WTC11 (cell line): Measurements from ENCODE around the gene PHPT1. TPM values are rescaled to one million over a fixed set of nuclear protein-coding genes. Genes with fewer than 3 reads are reported as not detected.

ENCODE experiments used
- ATAC-seq: fragments of 200-7000 bp; cut with Tn5 transposase; 2 replicates; pipeline ENCODE4 v1.10.0; 2021; ENCODE audit warnings: mild to moderate bottlenecking, moderate library complexity
- CTCF ChIA-PET: fragments of 300-600 bp; sonication (Branson Sonifier 250); formaldehyde crosslinking; loops from one replicate; lab custom pipeline; 2021; ENCODE audit warnings: antibody characterized with exemption; lab: Charles Lee
- POLR2A ChIA-PET: fragments of 350-600 bp; sonication (Branson Sonifier 250); formaldehyde crosslinking; loops from one replicate; lab custom pipeline; 2021; ENCODE audit warnings: antibody characterized with exemption; lab: Charles Lee
- DNase-seq: peaks from one replicate; pipeline ENCODE4 v3.0.0; 2021; ENCODE audit warnings: low spot score
- H3K27ac Mint-ChIP-seq: 2 replicates; pipeline ENCODE4 v1.8.0; 2021; ENCODE audit warnings: mixed read lengths
- H3K27me3 Mint-ChIP-seq: 2 replicates; pipeline ENCODE4 v1.8.0; 2021; ENCODE audit warnings: low read depth, mild to moderate bottlenecking, moderate library complexity, mixed read lengths
- H3K36me3 Mint-ChIP-seq: 2 replicates; pipeline ENCODE4 v1.8.0; 2021; ENCODE audit warnings: mixed read lengths
- H3K4me1 Mint-ChIP-seq: 2 replicates; pipeline ENCODE4 v1.8.0; 2022; ENCODE audit warnings: mixed read lengths
- H3K4me3 Mint-ChIP-seq: 2 replicates; pipeline ENCODE4 v1.8.0; 2021; ENCODE audit warnings: mild to moderate bottlenecking, moderate library complexity, mixed read lengths
- H3K9me3 Mint-ChIP-seq: 2 replicates; pipeline ENCODE4 v1.8.0; 2021; ENCODE audit warnings: mixed read lengths
- ELF4 ChIP-seq: sonication (generic); formaldehyde crosslinking; IDR thresholded peaks from 2 replicates; pipeline ENCODE4 v1.8.1; 2022; ENCODE audit warnings: low read depth, mild to moderate bottlenecking, moderate library complexity, missing genetic modification reagents
- EMX1 ChIP-seq: fragments of 250-450 bp; sonication (Bioruptor Pico); IDR thresholded peaks from 2 replicates; pipeline ENCODE4 v1.8.0; 2021; ENCODE audit warnings: mild to moderate bottlenecking
- FOXP1 ChIP-seq: sonication (generic); formaldehyde crosslinking; IDR thresholded peaks from 2 replicates; pipeline ENCODE4 v1.8.0; 2022; ENCODE audit warnings: missing genetic modification reagents, mild to moderate bottlenecking, moderate library complexity, borderline replicate concordance
- TCF7 ChIP-seq: sonication (generic); formaldehyde crosslinking; IDR thresholded peaks from 2 replicates; pipeline ENCODE4 v1.8.0; 2022; ENCODE audit warnings: mild to moderate bottlenecking, low read depth, missing genetic modification reagents, moderate library complexity
- ZNF263 ChIP-seq: sonication (generic); formaldehyde crosslinking; IDR thresholded peaks from 2 replicates; pipeline ENCODE4 v1.8.1; 2022; ENCODE audit warnings: low read depth, mild to moderate bottlenecking, moderate library complexity, missing genetic modification reagents
- ZNF416 ChIP-seq: fragments of 250-450 bp; sonication (Bioruptor Pico); IDR thresholded peaks from 2 replicates; pipeline ENCODE4 v1.9.0; 2021; ENCODE audit warnings: mild to moderate bottlenecking, inconsistent platforms
- ZNF423 ChIP-seq: fragments of 250-450 bp; sonication (Bioruptor Pico); IDR thresholded peaks from 2 replicates; pipeline ENCODE4 v2.1.2; 2022; ENCODE audit warnings: mild to moderate bottlenecking, moderate library complexity
- total RNA-seq: library from RNA; stranded (reverse); gene quantifications from 3 replicates; pipeline ENCODE4 v1.2.3, GENCODE V29; 2021
- TF ChIP-seq, protein P1 (sequence below): sonication (generic); formaldehyde crosslinking; IDR thresholded peaks from 2 replicates; pipeline ENCODE4 v1.8.0; 2023; ENCODE audit warnings: missing genetic modification reagents, mild to moderate bottlenecking, borderline replicate concordance
- TF ChIP-seq, protein P2 (sequence below): sonication (generic); formaldehyde crosslinking; IDR thresholded peaks from 2 replicates; pipeline ENCODE4 v1.8.0; 2022; ENCODE audit warnings: mild to moderate bottlenecking, missing genetic modification reagents
- TF ChIP-seq, protein P3 (sequence below): fragments of 250-450 bp; sonication (Bioruptor Pico); IDR thresholded peaks from 2 replicates; pipeline ENCODE4 v2.1.2; 2022; ENCODE audit warnings: mild to moderate bottlenecking, moderate library complexity
- TF ChIP-seq, protein P4 (sequence below): fragments of 250-450 bp; sonication (Bioruptor Pico); IDR thresholded peaks from 2 replicates; pipeline ENCODE4 v1.9.0; 2021; ENCODE audit warnings: mild to moderate bottlenecking

PHPT1 gene
- total RNA-seq, 1 experiment from 2014 or later: 138 TPM

DNA sequence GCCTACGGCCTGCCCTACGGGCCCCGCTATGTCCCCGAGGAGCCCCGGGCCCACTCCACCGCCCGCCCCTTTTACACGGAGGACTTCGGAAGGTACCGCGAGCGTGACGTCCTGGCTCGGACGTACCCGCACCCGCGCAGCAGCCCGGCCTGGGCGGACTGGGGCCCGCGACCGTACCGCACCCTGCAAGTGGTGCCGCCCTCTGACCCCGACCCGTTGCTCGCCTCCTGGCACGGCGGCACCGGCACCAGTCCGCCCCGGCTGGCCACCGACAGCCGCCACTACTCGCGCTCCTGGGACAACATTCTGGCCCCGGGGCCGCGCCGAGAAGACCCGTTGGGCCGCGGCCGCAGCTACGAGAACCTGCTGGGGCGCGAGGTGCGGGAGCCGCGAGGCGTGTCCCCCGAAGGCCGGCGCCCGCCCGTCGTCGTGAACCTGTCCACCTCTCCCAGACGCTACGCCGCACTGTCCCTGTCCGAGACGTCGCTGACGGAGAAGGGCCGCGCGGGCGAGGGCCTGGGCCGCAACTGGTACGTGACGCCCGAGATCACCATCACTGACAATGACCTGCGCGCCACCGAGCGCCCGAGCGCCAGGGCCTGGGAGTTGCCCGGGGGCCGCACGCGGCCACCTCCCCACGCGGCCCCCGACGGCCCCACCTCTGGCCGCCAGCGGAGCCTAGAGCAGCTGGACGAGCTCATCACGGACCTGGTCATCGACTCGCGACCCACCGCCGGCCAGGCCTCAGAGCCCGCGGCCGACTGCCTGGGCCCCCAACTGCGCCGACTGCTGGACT lies 3.5 kb upstream of the PHPT1 start (continued):
- TF ChIP-seq, protein P1, sequence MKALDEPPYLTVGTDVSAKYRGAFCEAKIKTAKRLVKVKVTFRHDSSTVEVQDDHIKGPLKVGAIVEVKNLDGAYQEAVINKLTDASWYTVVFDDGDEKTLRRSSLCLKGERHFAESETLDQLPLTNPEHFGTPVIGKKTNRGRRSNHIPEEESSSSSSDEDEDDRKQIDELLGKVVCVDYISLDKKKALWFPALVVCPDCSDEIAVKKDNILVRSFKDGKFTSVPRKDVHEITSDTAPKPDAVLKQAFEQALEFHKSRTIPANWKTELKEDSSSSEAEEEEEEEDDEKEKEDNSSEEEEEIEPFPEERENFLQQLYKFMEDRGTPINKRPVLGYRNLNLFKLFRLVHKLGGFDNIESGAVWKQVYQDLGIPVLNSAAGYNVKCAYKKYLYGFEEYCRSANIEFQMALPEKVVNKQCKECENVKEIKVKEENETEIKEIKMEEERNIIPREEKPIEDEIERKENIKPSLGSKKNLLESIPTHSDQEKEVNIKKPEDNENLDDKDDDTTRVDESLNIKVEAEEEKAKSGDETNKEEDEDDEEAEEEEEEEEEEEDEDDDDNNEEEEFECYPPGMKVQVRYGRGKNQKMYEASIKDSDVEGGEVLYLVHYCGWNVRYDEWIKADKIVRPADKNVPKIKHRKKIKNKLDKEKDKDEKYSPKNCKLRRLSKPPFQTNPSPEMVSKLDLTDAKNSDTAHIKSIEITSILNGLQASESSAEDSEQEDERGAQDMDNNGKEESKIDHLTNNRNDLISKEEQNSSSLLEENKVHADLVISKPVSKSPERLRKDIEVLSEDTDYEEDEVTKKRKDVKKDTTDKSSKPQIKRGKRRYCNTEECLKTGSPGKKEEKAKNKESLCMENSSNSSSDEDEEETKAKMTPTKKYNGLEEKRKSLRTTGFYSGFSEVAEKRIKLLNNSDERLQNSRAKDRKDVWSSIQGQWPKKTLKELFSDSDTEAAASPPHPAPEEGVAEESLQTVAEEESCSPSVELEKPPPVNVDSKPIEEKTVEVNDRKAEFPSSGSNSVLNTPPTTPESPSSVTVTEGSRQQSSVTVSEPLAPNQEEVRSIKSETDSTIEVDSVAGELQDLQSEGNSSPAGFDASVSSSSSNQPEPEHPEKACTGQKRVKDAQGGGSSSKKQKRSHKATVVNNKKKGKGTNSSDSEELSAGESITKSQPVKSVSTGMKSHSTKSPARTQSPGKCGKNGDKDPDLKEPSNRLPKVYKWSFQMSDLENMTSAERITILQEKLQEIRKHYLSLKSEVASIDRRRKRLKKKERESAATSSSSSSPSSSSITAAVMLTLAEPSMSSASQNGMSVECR (CRISPR knock-in tag): no peak
- TF ChIP-seq, protein P2, sequence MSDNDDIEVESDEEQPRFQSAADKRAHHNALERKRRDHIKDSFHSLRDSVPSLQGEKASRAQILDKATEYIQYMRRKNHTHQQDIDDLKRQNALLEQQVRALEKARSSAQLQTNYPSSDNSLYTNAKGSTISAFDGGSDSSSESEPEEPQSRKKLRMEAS (CRISPR knock-in tag): no peak
- TF ChIP-seq, protein P3, sequence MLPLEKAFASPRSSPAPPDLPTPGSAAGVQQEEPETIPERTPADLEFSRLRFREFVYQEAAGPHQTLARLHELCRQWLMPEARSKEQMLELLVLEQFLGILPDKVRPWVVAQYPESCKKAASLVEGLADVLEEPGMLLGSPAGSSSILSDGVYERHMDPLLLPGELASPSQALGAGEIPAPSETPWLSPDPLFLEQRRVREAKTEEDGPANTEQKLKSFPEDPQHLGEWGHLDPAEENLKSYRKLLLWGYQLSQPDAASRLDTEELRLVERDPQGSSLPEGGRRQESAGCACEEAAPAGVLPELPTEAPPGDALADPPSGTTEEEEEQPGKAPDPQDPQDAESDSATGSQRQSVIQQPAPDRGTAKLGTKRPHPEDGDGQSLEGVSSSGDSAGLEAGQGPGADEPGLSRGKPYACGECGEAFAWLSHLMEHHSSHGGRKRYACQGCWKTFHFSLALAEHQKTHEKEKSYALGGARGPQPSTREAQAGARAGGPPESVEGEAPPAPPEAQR (CRISPR knock-in tag): no peak

DNA sequence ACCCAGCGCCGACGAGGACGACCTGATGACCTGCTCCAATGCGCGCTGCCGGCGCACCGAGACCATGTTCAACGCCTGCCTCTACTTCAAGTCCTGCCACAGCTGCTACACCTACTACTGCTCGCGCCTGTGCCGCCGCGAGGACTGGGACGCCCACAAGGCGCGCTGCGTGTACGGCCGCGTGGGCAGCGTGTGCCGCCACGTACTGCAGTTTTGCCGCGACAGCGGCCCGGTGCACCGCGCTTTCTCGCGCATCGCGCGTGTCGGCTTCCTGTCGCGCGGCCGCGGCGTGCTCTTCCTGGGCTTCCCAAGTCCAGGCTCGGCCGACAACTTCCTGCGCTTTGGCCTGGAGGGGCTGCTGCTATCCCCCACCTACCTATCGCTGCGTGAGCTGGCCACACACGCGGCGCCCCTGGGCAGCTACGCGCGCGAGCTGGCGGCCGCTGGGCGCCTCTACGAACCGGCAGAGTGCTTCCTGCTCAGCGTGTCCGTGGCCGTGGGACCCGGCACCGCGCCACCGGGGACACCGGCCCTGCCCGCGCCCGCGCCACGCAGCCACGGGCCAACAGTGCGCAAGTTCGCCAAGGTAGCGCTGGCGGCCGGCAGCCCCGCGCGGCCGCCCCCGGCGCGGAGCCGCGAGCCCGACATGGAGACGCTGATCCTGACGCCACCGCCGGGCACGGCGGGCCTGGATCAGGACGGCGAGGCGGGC lies 2.7 kb upstream of the PHPT1 start:
- TF ChIP-seq ELF4 (no peak), ZNF423 (CRISPR knock-in tag) (no peak), EMX1 (CRISPR knock-in tag) (no peak), ZNF416 (CRISPR knock-in tag) (no peak), ZNF263 (CRISPR knock-in tag) (no peak), FOXP1 (CRISPR knock-in tag) (0 out of 2 replicates have a peak, but pooled peaks have one; percentile 3), TCF7 (no peak)
- TF ChIP-seq, protein P4, sequence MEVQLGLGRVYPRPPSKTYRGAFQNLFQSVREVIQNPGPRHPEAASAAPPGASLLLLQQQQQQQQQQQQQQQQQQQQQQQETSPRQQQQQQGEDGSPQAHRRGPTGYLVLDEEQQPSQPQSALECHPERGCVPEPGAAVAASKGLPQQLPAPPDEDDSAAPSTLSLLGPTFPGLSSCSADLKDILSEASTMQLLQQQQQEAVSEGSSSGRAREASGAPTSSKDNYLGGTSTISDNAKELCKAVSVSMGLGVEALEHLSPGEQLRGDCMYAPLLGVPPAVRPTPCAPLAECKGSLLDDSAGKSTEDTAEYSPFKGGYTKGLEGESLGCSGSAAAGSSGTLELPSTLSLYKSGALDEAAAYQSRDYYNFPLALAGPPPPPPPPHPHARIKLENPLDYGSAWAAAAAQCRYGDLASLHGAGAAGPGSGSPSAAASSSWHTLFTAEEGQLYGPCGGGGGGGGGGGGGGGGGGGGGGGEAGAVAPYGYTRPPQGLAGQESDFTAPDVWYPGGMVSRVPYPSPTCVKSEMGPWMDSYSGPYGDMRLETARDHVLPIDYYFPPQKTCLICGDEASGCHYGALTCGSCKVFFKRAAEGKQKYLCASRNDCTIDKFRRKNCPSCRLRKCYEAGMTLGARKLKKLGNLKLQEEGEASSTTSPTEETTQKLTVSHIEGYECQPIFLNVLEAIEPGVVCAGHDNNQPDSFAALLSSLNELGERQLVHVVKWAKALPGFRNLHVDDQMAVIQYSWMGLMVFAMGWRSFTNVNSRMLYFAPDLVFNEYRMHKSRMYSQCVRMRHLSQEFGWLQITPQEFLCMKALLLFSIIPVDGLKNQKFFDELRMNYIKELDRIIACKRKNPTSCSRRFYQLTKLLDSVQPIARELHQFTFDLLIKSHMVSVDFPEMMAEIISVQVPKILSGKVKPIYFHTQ (CRISPR knock-in tag): no peak
- CTCF ChIA-PET: interaction anchor here (0.6 to 3.0 kb wide), 20 partner anchors 11 to 576 kb away, joined by 3 to 18 read pairs (median 6); partner anchors contain the start of genes EXD3, NOXA1, NPDC1 and RABL6
- Mint-ChIP-seq H3K27ac (no peak overlapping the region), H3K4me1 (peaks cover 15% of the 10 kb centered on the region), H3K9me3 (no peaks in the 10 kb centered on the region), H3K27me3 (peaks cover 3% of the 10 kb centered on the region), H3K4me3 (peak overlapping the region; percentile 94), H3K36me3 (peaks cover 2% of the 10 kb centered on the region; the same call in 1 of the 2 replicates)
- POLR2A ChIA-PET: interaction anchor here (1.1 to 3.0 kb wide), 7 partner anchors 10 to 189 kb away, joined by 3 to 14 read pairs (median 5); partner anchors contain the start of genes EDF1, RABL6 and TRAF2
- ATAC-seq (no peak), DNase-seq (no peak)
